HG03039 (cell line): ENCODE results near the gene SPRED3.
"Not testable (repeated sequence)": the region's sequence is repeated elsewhere in the genome, so short reads cannot be mapped to it uniquely, and the experiment has no call there.

ENCODE experiments used
- ATAC-seq: cut with Tn5 transposase; IDR thresholded peaks from one replicate; pipeline ENCODE4 v1.9.1; 2021; ENCODE audit warnings: mild to moderate bottlenecking, moderate library complexity; ENCODE audit not compliant: unreplicated experiment

Gene SPRED3

GRCh38 chr19:38417146-38417543 is 28.6 kb downstream of the SPRED3 start:
- no peak for ATAC-seq

- no peak for ATAC-seq
These were observed 29.3 kb downstream of the SPRED3 start for GRCh38 chr19:38417544-38418506.

GRCh38 chr19:38420935-38421334 is 32.4 kb downstream of the SPRED3 start:
- no peak for ATAC-seq

- no peak for ATAC-seq
These were observed 33.4 kb downstream of the SPRED3 start for GRCh38 chr19:38421856-38422255.

- no peak for ATAC-seq
These were observed 33.9 kb downstream of the SPRED3 start for GRCh38 chr19:38422438-38422837.

- no peak for ATAC-seq
These were observed 35.8 kb downstream of the SPRED3 start for GRCh38 chr19:38424272-38424671.

GRCh38 chr19:38425222-38425809 is 36.8 kb downstream of the SPRED3 start:
- ATAC-seq = no peak

DNA sequence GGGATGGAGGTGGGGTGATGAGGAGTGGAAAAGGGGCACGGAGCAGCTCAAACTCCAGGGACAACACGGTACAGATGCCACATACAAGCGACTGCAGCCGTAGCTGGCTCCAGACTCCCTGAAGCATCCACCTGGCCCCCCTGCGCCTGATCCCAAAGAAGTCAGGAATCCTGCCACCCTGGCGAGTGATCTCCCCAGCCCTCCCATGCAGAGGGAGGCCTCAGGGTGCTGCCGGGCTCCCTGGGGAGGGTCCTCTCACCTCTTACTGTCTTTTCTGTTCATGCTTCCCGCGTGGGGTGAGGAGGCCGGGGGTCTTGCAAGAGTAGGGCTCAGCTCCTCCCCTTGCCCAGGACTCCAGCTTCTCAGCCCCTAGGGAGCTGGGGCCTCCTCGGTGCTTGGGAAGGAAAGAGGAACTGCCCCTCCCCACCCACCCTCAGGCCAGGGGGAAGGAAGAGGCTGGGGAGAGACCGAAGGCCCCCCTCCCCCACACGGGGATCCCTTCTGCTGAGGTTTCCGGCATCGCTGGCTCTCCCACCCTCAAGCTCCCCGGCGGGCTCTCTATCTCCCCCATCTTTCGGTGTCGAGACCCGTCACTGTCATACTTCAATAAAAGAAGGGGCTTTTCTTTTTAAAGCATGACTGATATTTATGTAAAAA is 37.4 kb downstream of the SPRED3 start, which contains the start of gene RASGRP4:
TSS of gene RASGRP4 (minus strand) at position 410 of the 657 bp plus-strand sequence. CDS start at position 282, 128 bp downstream.
- ATAC-seq = no peak

DNA sequence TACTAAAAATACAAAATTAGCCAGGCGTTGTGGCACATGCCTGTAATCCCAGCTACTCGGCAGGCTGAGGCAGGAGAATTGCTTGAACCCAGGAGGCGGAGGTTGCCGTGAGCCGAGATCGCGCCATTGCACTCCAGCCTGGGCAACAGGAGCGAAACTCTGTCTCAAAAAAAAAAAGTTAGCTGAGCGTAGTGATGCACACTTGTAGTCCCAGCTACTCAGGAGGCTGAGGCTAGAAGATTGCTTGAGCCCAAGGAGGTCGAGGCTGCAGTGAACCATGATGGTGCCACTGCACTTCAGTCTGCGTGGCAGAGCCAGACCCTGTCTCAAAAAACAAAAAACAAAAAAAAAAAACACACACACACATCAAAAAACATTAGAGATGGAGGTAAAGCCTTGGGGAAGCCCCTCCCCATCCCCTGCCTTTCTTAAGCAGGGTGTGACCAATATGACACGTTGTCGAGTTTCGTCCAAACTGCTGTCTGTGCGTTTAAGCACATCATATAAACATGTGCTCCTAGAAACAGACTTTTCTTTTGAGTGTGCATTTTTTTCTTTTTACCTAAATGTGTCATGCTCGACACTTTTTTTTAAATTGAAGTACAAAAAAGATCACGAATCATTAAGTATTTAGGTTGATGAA is 38.7 kb downstream of the SPRED3 start:
- ATAC-seq = not testable (repeated sequence)

GRCh38 chr19:38429055-38429810 is 40.7 kb downstream of the SPRED3 start:
- no peak for ATAC-seq

DNA sequence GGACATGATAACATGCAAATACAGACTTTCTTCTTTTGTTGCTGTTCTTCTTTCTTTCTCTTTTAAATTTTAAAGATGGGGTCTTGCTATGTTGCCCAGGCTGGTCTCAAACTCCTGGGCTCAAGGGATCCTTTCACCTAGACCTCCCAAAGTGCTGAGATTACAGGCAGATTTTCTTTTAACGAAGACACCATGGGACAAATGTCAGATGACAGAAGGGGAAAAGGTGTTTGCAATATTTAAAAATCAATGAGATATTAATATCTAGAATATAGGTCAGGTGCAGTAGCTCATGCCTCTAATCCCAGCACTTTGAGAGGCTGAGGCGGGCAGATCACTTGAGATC is 41.3 kb downstream of the SPRED3 start:
- ATAC-seq = no peak

- no peak for ATAC-seq
These were observed 42.4 kb downstream of the SPRED3 start for GRCh38 chr19:38430931-38431330.

DNA sequence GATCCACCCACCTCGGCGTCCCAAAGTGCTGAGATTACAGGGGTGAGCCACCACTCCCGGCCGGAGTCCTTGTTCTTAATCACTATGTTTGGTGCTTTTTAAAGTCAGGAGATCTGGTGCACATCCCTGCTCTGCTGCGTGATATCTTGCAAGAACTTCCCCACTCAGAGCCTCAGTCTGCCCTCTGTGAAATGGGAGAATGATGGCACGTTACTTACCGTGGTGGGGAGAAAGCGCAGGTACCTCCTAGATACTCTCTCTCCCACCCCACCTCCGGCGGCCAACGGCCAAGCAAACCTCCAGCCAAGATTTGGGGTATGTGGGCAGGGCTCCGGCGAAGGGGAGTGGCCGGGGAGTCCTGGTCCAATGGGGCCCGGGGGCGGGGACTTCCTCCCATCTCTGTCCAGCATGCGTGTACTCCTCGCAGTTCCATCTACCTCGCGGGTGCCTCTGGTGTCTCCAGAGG is 44.8 kb downstream of the SPRED3 start, which contains the start of gene RYR1:
TSS of gene RYR1 (plus strand) at position 424 of the 466 bp plus-strand sequence. CDS start 139 bp downstream, outside the sequence.
- ATAC-seq = no peak

DNA sequence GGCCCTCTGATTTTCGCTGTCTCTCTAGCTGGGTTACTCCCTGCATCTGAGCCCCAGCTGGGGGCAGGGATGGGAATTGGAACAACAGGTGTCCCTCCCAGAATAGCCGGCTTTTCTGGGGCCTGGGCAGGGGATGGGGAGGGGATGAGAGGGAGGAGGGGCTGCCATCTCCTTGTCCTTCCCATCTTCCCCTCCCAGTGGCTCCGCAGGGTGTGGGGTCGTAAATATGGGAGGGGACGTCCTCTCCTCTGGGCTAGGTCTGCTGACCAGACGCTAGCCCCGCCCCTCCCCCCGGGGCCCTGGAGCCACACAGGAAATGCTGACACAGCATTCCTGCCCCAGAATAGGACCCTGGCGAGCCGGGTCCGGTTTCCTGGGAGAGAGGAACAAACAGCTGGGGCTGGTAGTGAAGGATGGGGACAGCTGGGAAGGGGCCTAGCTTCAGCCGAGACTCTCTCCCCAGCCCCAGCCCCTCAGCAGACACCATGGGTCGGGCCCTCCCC is 46.1 kb downstream of the SPRED3 start:
- no peak for ATAC-seq

DNA sequence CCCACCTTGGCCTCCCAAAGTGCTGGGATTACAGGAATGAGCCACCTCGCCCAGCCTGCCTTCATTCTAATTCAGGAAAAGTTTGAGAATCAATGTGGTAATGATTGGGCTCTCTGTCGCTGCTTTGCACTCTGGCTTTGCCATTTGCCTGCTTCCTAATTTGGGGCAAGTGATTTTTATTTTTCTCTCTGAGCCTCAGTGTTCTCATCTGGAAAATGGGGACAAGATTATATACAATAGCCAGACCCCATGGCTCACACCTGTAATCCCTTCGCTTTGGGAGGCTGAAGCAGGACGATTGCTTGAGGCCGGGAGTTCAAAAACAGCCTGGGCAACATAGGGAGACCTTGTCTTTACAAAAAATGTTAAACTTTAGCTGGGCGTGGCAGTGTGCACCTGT is 48.8 kb downstream of the SPRED3 start:
- ATAC-seq = no peak

GRCh38 chr19:38437917-38438316 is 49.4 kb downstream of the SPRED3 start:
- ATAC-seq = no peak

DNA sequence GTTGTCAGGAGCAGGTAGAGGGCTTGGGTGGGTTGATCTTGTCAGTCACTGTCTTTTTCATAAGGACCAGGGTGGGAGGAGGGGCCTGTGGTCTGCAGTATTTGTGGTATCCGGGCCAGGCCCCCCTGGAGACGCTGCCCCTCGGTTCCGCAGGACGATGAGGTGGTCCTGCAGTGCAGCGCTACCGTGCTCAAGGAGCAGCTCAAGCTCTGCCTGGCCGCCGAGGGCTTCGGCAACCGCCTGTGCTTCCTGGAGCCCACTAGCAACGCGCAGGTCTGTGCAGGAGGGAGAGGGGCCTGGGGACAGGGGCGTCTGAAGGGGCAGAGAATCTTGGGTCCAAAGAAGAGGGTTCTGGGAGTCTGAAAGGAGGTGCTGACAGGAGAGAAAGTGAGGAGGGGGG is 52.1 kb downstream of the SPRED3 start:
- ATAC-seq = no peak

DNA sequence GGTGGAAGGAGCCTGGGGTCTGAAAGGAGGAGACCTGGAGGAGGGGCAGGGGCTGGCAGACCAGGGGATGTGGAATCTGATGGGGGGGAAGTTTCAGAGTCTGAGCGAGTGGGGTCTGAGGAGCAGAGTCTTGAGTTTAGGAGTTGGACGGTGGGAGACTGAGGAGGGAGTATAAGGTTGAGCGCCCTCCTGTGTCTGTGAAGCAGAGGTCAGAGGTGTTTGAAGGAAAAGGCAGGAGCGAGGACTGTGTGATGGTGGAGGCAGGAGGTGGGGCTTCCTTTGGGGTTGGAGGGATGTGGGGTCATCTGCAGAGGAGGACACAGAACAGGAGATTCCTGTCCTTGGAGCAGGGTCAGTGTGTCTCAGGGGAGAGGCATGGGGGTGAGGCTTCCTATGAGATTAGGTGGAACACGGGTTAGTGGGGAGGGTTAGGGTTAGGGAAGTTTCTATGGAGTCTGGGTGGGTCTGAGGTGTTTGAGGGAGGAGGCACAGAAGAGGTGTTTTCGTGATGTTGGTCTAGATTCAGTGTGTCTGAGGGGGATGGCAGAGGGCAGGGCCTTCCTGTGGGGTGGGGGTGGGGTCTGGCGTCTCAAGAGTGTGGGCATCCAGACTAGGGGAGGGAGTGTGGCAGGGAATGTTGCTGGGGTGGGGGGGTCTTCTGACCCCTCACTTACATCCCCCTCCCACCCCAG is 53.3 kb downstream of the SPRED3 start:
- ATAC-seq = no peak

DNA sequence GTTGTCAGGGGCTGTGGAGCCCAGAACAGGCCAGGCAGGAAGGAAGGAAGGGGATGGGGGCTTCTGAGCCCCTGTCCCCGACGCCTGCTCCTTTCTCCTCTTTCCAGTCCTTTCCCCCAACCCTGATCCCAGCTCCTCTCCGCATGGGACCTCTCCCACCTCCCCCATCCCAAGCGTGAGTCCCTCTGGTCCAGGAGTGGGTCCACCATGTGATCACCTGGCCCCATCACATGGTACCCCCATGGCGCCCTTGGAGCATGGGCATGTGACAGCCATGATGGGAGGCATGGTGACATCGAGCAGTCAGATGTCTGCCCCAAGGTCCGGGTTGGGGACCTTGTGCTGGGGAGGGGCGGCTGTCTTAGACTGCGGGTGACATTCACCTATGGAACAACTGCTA is 54.2 kb downstream of the SPRED3 start:
- no peak for ATAC-seq
